Activated T-cell treated with anti-CD3 and anti-CD28 coated beads, Interleukin-2, amount 50 U/mL, for 24 hours (primary cell): ENCODE results near the gene TTLL5.

ENCODE experiments used
- DNase-seq: peaks from one replicate; pipeline ENCODE4 v3.0.0-alpha.2; 2020
- H3K27ac Mint-ChIP-seq: 2 replicates; pipeline ENCODE4 v1.8.0; 2020; ENCODE audit warnings: mild to moderate bottlenecking, mixed read lengths
- H3K27me3 Mint-ChIP-seq: 2 replicates; pipeline ENCODE4 v1.8.0; 2020; ENCODE audit warnings: mixed read lengths
- H3K36me3 Mint-ChIP-seq: 2 replicates; pipeline ENCODE4 v1.8.0; 2020; ENCODE audit warnings: low read depth, mixed read lengths
- H3K4me1 Mint-ChIP-seq: 2 replicates; pipeline ENCODE4 v1.8.0; 2020; ENCODE audit warnings: low read depth, mixed read lengths
- H3K4me3 Mint-ChIP-seq: 2 replicates; pipeline ENCODE4 v1.8.0; 2020; ENCODE audit warnings: mild to moderate bottlenecking, moderate library complexity, mixed read lengths
- H3K9me3 Mint-ChIP-seq: 2 replicates; pipeline ENCODE4 v1.8.0; 2020; ENCODE audit warnings: mixed read lengths

Gene TTLL5

DNA sequence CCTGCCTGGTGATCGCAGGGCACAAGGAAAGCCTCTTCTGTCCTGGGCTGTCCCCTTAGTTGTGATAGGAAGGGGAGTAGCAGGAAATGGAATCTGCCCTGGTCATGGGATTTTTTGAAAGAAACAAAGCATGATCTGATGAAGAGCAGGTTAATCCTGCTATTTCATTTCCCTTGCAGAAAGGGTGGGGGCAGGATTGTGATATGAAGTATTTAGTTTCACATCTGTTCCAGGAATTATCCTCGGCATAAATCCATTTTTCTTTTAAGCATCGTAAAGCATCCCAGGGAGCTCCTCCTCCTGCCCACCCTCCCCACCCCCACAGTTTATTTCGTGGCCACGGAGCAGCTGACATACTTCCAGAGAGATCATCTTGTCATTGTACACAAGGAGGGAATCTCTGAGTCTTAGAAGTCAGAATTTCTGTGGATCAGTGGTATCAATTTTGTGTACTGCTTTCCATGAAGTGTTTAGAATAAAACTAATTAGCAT, 267.7 kb downstream of the TTLL5 start:
- Mint-ChIP-seq H3K36me3 (peaks cover 3% of the 10 kb centered on the region), H3K27ac (no peak overlapping the region), H3K9me3 (no peaks in the 10 kb centered on the region), H3K4me3 (no peak overlapping the region), H3K27me3 (no peaks in the 10 kb centered on the region), H3K4me1 (no peaks in the 10 kb centered on the region)
- no peak for DNase-seq

- Mint-ChIP-seq H3K27ac (no peak overlapping the region), H3K4me1 (peaks cover 4% of the 10 kb centered on the region), H3K36me3 (peaks cover 3% of the 10 kb centered on the region), H3K4me3 (no peak overlapping the region), H3K9me3 (no peaks in the 10 kb centered on the region), H3K27me3 (no peaks in the 10 kb centered on the region)
- DNase-seq = no peak
Measured at GRCh38 chr14:75933712-75934296, 272.8 kb downstream of the TTLL5 start.

DNA sequence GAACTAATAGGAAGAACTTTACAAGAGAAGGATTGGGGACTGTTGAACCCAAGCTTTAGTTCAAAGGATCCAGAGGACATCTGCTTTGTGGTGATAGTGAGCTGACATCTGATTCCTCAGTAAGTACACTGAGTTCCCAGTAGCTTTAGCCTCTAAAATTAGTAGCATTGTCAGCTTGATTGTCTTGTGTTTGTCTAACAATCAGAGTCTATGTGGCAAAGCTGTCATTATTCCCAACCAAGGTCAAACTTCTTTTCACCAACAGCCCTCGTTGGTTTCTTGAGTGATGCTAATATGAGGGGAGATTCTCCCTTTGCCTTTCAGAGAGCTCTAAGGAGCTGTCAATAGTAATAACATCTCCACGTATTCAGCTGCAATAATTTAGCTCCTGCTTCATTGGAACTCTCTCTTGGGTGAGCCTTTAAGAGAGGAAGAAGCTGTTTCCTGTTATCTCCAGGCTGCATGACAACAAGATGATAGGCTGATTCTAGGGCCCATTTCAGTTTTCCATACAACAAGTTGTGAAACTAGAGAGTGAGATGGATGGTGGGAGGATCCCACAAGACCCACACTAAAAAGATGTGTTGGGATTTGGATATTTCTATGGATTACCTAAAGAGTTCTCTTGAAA, 274.1 kb downstream of the TTLL5 start:
- H3K36me3 Mint-ChIP-seq = peaks cover 3% of the 10 kb centered on the region
- no peaks in the 10 kb centered on the region for H3K9me3 Mint-ChIP-seq
- no peak overlapping the region for H3K4me3 Mint-ChIP-seq
- no peaks in the 10 kb centered on the region for H3K27me3 Mint-ChIP-seq
- DNase-seq = no peak
- H3K27ac Mint-ChIP-seq = no peak overlapping the region
- peaks cover 4% of the 10 kb centered on the region for H3K4me1 Mint-ChIP-seq

GRCh38 chr14:75939200-75939599, 278.2 kb downstream of the TTLL5 start:
- no peak for DNase-seq
- H3K4me1 Mint-ChIP-seq = peaks cover 4% of the 10 kb centered on the region
- H3K4me3 Mint-ChIP-seq = no peak overlapping the region
- peaks cover 14% of the 10 kb centered on the region for H3K36me3 Mint-ChIP-seq
- no peak overlapping the region for H3K27ac Mint-ChIP-seq
- no peaks in the 10 kb centered on the region for H3K27me3 Mint-ChIP-seq
- no peaks in the 10 kb centered on the region for H3K9me3 Mint-ChIP-seq

DNA sequence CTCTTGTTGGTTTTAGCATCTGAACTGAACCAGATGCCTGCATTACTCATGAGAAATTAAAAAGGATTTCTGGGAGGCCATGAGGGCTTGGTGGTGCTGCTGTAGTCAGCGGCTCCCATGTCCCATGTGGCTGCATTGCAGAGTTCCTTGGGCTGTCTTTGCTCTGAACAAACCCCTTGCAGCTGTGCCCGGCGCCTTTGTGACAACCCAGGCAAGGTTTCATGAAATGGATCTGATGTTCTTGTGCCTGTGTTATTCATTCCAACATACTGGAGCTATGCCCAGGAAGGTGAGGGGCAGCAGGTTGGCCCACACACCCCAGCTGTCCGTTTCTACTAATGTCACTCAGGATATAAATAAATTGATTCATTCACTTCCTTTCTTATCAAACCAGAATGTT, 280.0 kb downstream of the TTLL5 start:
- Mint-ChIP-seq H3K9me3 (no peaks in the 10 kb centered on the region), H3K27ac (no peak overlapping the region), H3K4me3 (no peak overlapping the region), H3K4me1 (no peaks in the 10 kb centered on the region), H3K36me3 (peaks cover 14% of the 10 kb centered on the region), H3K27me3 (no peaks in the 10 kb centered on the region)
- no peak for DNase-seq

DNA sequence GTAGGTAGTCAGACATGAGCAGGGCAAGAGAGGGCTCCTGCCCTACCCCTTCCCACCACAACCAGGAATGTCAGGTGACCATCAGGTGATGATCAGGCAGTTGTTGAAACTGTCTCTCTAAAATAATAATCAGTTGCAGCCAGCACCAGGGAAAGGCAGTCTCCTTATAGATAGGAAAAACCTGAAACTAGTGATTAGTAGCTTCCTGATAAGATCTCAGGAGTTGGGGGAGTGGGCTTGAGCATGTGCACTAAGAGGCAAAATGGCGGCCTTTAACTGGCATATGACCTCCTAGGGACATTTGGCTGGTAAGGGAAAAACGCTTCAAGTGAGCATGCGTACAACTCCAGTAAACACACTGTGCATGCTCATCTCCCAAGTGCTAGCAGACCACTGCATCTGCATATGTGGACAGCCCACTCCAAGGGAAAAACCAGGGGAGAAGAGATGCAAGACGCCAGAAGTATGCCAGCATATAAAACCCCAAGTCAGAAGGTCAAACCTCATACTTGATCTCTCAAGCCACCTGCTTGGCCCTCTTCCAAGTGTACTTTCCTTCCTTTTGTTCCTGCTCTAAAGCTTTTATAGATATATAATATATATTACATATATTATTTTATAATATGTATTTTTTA, 283.7 kb downstream of the TTLL5 start:
- Mint-ChIP-seq H3K27ac (no peak overlapping the region), H3K27me3 (no peaks in the 10 kb centered on the region), H3K4me3 (no peak overlapping the region), H3K9me3 (no peaks in the 10 kb centered on the region), H3K4me1 (no peaks in the 10 kb centered on the region), H3K36me3 (peaks cover 11% of the 10 kb centered on the region)
- no peak for DNase-seq

DNA sequence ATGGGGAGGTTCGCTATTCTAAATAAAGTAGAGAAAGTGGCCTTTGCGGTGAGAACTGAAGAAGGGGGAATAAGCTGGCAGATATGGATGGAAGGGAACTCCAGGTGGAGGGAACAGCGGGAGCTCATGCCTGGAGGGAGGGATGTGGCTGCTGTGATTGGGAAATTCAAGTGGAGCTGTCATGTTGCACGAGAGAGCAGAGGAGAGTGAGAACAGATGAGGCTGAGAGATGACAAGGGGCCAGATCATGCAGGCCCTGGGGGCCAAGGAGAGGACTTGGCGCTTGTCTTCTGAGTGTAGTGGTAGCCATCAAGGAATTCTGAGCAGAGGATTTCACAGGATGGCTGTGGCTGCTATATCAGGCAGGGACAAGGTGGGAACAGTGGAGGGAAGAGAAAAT, 285.7 kb downstream of the TTLL5 start:
- peaks cover 14% of the 10 kb centered on the region for H3K36me3 Mint-ChIP-seq

GRCh38 chr14:75952489-75952888, 291.4 kb downstream of the TTLL5 start:
- no peaks in the 10 kb centered on the region for H3K4me1 Mint-ChIP-seq
- H3K9me3 Mint-ChIP-seq = peaks cover 8% of the 10 kb centered on the region
- no peak overlapping the region for H3K4me3 Mint-ChIP-seq
- peaks cover 14% of the 10 kb centered on the region for H3K36me3 Mint-ChIP-seq
- H3K27me3 Mint-ChIP-seq = no peaks in the 10 kb centered on the region
- DNase-seq = no peak
- H3K27ac Mint-ChIP-seq = no peak overlapping the region

More for the DNA sequence above, 285.7 kb downstream of the TTLL5 start:
- no peaks in the 10 kb centered on the region for H3K27me3 Mint-ChIP-seq
- H3K4me1 Mint-ChIP-seq = no peaks in the 10 kb centered on the region
- no peak overlapping the region for H3K4me3 Mint-ChIP-seq
- no peak for DNase-seq
- H3K27ac Mint-ChIP-seq = no peak overlapping the region
- peaks cover under 1% of the 10 kb centered on the region for H3K9me3 Mint-ChIP-seq

- H3K4me1 Mint-ChIP-seq = no peaks in the 10 kb centered on the region
- H3K27ac Mint-ChIP-seq = peak overlapping the region; percentile 7
- no peak for DNase-seq
- H3K4me3 Mint-ChIP-seq = no peak overlapping the region
- H3K9me3 Mint-ChIP-seq = no peaks in the 10 kb centered on the region
- H3K36me3 Mint-ChIP-seq = peaks cover 26% of the 10 kb centered on the region
- H3K27me3 Mint-ChIP-seq = no peaks in the 10 kb centered on the region
Measured at GRCh38 chr14:75959031-75959430, 298.0 kb downstream of the TTLL5 start.

DNA sequence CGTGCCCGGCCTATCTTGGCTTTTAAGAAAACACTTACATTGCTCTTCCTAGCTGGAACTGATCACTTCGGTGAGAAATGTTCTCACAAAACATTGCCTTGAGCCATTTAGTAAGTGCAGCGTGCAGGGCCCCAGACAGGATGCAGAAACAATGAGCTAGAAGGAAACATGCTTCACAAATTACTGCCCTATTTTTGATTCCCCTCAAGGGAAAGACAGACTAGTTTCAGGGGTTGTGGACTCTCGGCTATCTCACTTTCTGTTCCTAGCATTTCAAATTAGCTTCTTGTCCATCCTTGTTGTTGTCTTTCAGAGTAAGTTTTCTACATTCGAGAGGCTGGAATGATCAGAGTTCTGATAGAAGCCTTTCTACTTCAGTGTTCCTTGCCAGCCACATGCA, 299.2 kb downstream of the TTLL5 start:
- Mint-ChIP-seq H3K27ac (peak overlapping the region; percentile 2), H3K36me3 (peaks cover 26% of the 10 kb centered on the region), H3K9me3 (no peaks in the 10 kb centered on the region), H3K4me3 (no peak overlapping the region), H3K27me3 (no peaks in the 10 kb centered on the region), H3K4me1 (no peaks in the 10 kb centered on the region)
- no peak for DNase-seq

DNA sequence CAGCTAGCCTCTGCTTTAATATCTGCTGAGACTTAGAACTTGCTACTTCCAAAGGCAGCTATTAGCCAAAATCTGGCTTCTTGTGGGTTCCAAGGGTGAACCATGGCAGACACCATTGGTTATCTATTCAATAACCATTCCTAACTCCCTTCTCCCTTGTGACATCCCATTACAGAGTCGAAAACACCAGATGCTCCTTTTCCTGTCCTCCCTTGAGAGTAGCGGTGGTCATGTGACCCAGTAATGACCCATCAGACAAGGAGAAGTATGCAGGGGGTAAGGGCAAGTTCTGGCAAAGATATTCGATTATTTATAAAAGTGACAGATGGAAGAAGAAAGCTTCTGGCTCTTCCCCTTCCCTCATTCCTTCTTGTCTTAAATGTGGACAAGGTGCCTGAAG, 300.6 kb downstream of the TTLL5 start:
- no peak overlapping the region for H3K27ac Mint-ChIP-seq
- no peaks in the 10 kb centered on the region for H3K4me1 Mint-ChIP-seq
- no peak overlapping the region for H3K4me3 Mint-ChIP-seq
- no peaks in the 10 kb centered on the region for H3K27me3 Mint-ChIP-seq
- peaks cover 33% of the 10 kb centered on the region for H3K36me3 Mint-ChIP-seq
- DNase-seq = no peak
- no peaks in the 10 kb centered on the region for H3K9me3 Mint-ChIP-seq

DNA sequence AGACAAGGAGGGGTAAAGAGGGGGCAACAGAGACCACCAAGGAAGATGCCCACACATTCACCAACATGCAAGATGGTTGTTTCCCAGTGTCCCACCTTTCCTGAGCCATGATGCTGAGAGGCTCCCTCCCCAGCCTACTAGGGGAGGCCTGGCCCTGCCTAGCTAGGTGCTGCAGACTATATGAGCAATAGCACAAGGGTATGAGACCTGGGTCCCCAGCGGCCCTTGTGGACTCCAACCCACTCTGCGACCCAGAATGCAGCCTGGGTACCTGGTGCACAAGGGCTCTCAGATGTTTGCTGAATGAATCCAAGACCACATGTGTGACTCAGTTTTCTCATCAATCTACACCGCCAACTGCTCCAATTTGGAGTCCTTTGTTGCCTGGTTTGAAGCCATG, 306.8 kb downstream of the TTLL5 start:
- Mint-ChIP-seq H3K27me3 (no peaks in the 10 kb centered on the region), H3K27ac (no peak overlapping the region), H3K4me3 (no peak overlapping the region), H3K36me3 (peaks cover 26% of the 10 kb centered on the region), H3K9me3 (no peaks in the 10 kb centered on the region), H3K4me1 (no peaks in the 10 kb centered on the region)
- DNase-seq = no peak

DNA sequence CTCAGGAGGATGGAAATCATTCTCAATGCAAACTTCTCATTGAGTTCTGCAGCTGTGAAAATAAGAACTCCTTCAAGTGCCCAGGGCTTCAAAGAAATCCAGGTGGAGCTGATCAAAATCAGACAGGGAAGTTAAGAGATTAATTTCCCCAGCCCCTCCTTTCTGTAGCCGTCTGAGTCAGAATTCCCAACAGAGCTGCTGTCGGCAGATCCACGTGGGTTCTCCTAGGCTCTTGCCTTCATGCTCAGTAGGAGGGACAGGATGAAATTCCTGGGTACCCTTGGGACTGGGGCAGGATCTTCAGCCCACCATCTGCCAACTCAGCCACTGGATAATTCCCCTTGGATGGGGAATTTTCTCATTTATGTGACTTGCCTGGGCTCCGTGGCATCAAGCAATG, 307.4 kb downstream of the TTLL5 start:
- H3K9me3 Mint-ChIP-seq = no peaks in the 10 kb centered on the region

GRCh38 chr14:75969126-75969525, 308.1 kb downstream of the TTLL5 start:
- no peaks in the 10 kb centered on the region for H3K4me1 Mint-ChIP-seq
- H3K36me3 Mint-ChIP-seq = peaks cover 19% of the 10 kb centered on the region
- H3K27ac Mint-ChIP-seq = no peak overlapping the region
- H3K4me3 Mint-ChIP-seq = no peak overlapping the region
- no peaks in the 10 kb centered on the region for H3K27me3 Mint-ChIP-seq
- H3K9me3 Mint-ChIP-seq = no peaks in the 10 kb centered on the region
- DNase-seq = no peak

More for the DNA sequence above, 307.4 kb downstream of the TTLL5 start:
- Mint-ChIP-seq H3K36me3 (peaks cover 24% of the 10 kb centered on the region), H3K4me1 (no peaks in the 10 kb centered on the region), H3K27ac (no peak overlapping the region), H3K4me3 (no peak overlapping the region), H3K27me3 (no peaks in the 10 kb centered on the region)
- DNase-seq = no peak

DNA sequence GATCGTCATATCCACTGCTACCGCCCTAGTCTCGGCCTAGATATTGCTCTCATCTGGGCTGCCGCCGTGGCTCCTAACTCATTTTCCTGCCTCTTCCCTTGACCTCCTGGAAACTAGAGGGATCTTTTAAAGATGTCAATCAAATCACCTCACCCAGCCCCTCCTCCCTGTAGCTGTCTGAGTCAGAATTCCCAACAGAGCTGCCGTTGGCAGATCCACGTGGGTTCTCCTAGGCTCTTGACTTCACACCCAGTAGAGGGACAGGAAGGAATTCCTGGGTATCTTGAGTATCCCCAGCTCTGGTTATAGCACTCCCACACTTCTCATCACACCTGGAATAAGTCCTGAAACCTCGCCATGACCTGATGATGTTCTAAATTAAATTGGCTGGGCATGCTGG, 308.8 kb downstream of the TTLL5 start:
- no peak overlapping the region for H3K4me3 Mint-ChIP-seq
- H3K27me3 Mint-ChIP-seq = no peaks in the 10 kb centered on the region
- H3K9me3 Mint-ChIP-seq = no peaks in the 10 kb centered on the region
- DNase-seq = no peak
- H3K36me3 Mint-ChIP-seq = peaks cover 16% of the 10 kb centered on the region
- H3K27ac Mint-ChIP-seq = no peak overlapping the region
- H3K4me1 Mint-ChIP-seq = no peaks in the 10 kb centered on the region
